Mammary epithelial cell (primary cell): ENCODE measurements around the gene GRWD1.

ENCODE experiments used
- EZH2 ChIP-seq: IDR thresholded peaks from 2 replicates; pipeline ENCODE4 v1.6.1; 2012; ENCODE audit warnings: low read length, inconsistent platforms, borderline replicate concordance
- TF ChIP-seq, protein P1 (sequence below), 2 donors: IDR thresholded peaks in 1 of 2; conservative IDR thresholded peaks in 1 of 2; 2 replicates each; pipeline ENCODE4 v1.5.1; 2011 to 2012; ENCODE audit warnings: inconsistent platforms in 2 of 2, low read length in 2 of 2, mild to moderate bottlenecking in 2 of 2, control low read depth in 1 of 2, low read depth in 1 of 2; ENCODE audit not compliant: insufficient read depth in 1 of 2; ENCODE audit errors: extremely low read depth in 1 of 2

DNA sequence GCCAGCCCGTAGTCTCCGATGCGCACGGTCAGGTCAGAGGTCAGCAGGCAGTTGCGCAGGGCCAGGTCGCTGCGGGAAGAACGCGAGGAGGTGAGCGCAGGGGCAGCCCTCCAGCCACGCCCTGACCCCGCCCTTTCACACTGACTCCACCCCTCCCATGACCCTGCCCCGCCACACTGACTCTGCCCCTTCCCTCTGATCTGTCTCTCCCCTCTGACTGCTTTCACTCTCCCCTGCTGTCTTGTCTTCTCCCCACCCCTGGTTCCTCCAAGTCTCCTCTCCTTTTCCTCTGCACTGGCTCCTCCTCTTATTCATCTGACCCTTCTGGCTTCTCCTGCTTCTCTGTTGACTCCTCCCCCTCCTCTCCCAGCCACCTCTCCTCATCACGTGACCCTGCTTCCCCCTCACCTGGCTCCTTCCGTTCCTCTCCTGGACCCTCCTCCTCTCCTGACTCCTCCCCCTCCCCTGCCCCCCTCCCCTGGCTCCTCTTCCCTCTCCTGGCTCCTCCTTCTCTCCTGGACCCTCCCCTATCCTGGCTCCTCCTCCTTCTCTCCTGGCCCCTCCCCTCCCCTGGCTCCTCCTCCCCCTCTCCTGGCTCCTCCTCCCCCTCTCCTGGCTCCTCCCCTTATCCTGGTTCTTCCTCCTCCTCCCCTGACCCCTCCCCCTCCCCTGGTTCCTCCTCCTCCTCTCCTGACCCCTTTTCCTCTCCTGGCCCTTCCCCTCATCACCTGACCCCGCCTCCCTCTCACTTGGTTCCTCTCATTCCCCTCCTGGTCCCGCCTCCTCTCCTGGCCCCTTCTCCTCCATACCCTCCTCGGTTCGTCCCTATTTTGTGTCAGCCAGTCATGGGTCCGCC lies 55.9 kb downstream of the GRWD1 start:
- TF ChIP-seq, protein P1, sequence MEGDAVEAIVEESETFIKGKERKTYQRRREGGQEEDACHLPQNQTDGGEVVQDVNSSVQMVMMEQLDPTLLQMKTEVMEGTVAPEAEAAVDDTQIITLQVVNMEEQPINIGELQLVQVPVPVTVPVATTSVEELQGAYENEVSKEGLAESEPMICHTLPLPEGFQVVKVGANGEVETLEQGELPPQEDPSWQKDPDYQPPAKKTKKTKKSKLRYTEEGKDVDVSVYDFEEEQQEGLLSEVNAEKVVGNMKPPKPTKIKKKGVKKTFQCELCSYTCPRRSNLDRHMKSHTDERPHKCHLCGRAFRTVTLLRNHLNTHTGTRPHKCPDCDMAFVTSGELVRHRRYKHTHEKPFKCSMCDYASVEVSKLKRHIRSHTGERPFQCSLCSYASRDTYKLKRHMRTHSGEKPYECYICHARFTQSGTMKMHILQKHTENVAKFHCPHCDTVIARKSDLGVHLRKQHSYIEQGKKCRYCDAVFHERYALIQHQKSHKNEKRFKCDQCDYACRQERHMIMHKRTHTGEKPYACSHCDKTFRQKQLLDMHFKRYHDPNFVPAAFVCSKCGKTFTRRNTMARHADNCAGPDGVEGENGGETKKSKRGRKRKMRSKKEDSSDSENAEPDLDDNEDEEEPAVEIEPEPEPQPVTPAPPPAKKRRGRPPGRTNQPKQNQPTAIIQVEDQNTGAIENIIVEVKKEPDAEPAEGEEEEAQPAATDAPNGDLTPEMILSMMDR (conservative IDR thresholded peaks at IDR 0.05 in 1 of 2, IDR thresholded peaks at IDR 0.05 in 1 of 2; ENCODE audit: extremely low read depth in 1 of 2, insufficient read depth in 1 of 2, low read depth in 1 of 2, low read length in 2 of 2) = no peak
- TF ChIP-seq EZH2 = no peak
